HG03095 (cell line): ENCODE measurements around the gene PRDM15.

ENCODE experiments used
- ATAC-seq: cut with Tn5 transposase; IDR thresholded peaks from one replicate; pipeline ENCODE4 v1.9.1; 2021; ENCODE audit warnings: moderate library complexity; ENCODE audit not compliant: unreplicated experiment

Gene PRDM15

DNA sequence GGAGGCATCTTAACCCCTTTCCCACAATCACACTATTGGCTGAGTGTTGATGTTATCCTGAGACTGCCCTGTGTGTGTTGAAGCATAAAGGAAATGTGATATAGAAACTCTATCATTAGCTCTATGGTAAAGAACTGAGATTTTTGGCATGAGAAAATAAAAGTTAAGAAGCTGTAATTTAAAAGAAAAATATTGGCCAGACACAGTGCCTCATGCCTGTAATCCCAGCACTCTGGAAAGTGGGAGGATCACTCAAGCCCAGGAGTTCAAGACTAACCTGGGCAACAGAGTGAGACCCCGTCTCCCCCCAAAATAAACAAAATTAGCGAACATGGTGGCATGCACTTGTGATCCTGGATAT, 98.1 kb downstream of the PRDM15 start:
- ATAC-seq = no peak

DNA sequence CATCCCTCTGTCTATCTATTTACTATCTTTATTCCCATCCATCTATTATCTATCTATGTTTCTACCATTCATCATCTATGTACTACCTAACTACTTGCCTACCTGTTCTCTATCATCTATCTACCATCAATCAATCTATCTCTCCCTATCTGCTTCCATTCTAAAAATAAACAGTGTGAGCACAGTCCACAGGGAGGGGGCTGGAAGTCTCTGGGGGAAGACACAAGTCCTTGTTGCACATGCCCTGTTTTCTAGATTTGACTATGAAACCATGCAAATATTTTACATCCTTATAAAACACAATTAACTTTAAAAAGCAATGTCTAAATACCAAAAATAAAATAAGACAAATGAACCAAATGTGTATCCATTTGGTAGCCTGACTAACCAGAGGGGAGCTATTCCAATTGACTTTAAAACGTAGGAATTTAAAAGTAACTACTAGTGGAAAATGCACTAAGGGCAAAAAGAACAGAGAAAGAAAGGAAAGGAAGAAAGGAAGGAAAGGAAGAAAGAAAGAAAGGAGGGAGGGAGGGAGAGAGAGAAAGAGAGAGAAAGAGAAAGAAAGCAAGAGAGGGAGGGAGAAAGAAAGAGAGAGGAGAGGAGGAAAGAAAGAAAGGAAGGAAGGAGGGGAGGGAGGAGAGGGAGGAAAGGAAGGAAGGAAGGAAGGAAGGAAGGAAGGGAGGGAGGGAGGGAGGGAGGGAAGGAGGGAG, 98.7 kb downstream of the PRDM15 start:
- ATAC-seq = no peak

DNA sequence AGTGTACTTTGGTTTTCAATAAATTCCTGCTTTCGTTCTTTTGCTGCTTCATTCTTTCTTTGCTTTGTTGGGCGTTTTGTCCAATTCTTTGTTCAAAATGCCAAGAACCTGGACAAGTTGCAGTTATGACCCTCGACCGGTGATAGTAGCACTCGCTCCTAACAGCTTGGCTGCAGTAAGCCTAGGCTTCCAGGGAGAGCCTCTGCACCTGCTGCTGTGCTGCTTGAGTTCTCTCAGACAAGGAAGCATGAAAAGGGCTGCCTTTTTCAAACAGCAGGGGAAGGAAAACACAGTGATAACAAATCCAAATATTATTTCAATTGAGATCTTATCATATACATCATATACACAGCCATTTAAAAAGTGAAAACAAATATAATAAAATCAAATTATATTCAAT, 99.5 kb downstream of the PRDM15 start:
- ATAC-seq = no peak

DNA sequence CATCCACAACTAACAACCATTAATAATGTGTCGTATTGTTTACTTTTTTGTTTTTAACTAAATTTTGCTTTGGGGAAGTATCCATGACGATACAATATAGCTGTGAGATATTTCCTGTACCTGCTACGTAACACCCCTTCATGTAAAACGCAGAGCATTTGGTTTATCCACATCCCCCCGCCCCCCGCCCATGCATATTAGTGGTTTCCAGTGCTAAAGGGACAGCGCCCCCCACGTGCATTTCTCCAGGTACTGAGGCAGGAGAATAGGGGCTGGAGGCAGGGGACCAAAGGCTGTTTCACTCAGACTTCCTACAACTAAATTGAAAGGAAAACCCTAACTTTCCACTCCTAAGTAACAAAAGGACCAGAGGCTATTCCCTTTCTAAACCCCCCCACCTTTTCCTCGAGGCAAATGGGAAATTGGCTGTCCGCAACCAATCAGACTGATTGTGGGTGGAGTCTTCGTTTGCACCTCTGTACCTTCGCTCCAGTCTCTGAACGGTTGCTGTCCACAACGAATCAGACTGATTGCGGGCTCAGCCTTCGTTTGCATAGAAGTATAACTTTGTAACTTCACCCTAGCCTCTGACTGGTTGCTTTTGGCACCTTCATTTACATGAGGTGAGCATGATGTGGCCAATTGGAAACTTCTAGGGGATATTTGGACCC, 100.1 kb downstream of the PRDM15 start:
- no peak for ATAC-seq

DNA sequence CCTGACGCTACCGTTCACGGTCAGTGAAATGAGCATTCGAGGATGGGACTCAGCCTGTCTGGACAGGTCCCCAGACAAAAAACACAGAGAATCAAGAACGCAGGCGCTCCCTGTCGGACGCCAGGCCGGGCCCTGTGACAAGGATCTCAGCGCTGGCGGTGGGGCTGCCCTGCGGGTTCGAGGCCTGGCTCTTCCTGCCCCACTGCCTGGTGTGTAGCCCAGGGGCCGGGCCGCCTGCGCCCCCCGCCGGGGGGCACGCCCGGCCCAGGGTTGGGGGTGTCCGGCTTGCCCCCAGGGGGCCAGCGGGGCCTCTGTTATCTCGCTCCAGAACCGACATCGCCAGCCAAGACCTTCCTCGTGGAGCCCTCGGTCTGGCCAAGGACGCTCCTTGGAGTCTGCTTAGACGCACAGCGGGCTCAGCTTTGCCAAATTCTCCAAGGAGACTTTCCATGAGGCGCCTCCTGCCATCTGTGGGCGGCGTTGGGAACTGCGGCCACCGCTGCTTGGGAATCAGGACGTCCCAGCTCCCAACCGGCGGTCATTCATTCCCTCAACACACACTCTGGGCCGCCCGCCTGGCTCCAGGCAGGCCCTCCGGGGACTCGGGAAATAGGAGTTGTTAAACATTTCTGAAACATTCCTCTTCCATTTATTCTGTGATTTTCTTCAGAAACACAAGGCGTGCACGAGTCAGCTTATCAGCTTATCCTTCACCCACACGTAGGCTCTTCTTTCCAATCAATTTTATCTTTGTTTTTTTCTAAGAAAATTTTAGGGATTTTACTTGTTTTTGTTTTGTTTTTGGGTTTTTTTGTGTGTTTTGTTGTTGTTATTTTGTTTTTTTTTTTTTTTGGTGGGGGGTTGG, 101.0 kb downstream of the PRDM15 start:
- ATAC-seq = no peak

DNA sequence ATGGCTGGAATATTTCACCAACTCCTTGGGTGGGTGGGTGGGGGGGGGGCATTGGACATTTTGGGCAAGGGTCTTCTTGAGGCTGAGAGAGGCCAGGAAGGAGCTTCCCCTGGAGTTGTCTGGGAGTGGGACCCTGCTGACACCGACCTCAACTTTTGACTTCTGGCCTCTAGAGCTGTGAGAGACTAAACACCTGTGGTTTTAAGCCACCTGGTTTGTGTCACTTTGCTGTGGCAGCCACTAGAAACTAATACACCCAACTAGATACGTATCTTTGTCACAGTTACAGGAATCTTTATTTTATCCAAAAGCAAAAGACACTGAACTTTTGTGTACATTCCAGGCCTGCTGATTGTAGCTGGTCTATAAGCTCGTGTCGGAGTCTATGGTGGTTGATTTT, 102.4 kb downstream of the PRDM15 start:
- no peak for ATAC-seq

DNA sequence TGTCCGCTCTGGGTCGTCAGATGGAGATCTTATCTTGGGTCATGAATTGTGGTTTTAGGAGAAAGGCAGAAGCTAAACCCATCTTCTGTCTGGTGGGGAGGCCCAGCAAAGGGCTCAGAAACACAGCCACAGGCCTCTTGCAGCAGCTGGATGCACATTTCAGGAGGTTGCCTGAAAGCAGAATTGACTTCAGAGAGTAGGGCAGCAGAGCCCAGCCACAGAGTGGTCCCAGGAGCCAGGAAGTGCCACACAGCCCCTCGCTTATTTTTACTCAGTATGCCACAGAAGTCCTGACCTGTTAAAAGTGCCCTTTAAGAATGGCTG, 104.0 kb downstream of the PRDM15 start:
- ATAC-seq = no peak

DNA sequence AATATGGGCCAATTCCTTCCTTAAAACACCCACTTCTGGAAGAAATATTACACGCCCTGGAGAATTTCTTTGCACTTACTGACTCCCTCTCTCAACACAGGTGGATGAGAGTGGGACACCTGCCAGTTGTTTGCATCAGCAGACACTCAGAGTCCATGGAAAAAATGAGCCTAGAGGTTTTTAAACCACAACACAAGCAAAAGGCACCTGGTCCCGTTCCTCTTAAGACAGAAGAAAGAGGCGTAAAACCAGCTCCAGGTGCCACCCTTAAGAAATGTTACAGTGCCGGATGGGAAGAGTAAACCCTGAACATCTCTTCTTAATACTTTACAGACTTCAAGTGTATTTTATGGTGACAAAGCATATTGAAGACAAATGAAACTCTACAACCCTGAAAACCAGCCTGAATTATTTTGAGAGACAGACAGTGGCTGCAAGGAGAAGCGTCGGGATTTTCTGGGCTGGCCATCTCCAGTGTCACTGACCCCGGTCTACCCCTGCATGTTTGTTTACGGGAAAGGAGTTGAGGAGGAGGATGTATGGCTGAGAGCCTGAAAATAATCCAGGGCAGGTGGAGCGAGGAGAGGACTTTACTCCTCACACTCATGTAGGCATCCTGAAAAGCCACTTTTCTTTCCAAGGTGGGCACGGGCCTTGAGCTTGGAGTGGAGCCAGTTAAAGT, 104.5 kb downstream of the PRDM15 start:
- no peak for ATAC-seq

DNA sequence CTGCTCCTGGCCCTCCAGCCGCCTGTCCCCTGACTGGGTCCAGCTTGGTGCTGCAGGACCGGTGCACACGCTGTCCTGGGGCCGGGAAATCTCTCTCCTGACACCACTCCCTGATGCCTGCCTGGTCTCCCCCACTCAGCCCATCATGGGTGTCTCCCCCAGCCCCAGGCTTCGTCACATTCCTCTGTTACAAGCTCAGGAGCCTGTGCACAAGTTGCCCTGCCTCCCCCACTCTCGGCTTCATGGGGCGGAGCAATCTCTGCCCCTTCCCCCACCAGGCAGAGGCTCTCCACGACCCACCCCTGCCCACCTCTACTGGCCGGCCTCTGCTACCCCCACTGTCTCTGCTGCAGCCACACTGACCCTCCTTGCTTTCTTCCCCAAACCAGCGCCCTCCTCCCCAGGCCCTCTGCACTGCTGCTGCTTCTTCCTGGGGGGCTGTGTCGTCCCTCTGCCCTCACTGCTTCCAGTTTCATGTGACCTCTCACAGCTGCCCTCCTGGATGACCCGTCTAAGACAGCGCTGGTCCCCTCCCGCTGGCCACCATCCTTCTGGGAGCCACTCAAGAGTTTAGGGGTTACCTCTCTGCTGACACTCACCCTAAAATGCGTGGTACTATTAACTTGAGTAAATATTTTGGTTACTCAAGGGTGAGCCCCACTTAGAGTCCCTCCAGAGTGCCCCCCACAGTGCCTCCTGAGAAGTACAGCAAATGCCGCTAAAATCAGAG, 106.6 kb downstream of the PRDM15 start:
- no peak for ATAC-seq

DNA sequence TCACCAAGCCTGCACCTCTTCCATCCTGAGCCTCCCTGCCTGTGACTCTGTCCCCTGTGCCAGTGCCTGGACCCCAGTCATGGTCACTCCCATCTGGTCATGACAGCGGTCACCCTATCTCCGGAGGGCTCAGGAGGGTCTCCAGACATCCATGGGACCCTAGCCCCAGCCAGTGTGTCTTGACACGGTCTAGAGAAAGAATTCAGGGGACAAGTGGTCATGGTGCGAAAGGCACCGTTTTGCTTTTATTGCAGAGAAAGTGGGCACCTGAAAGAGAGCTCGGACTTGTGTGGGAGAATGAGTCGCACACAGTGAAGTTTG, 107.6 kb downstream of the PRDM15 start:
- ATAC-seq = no peak

DNA sequence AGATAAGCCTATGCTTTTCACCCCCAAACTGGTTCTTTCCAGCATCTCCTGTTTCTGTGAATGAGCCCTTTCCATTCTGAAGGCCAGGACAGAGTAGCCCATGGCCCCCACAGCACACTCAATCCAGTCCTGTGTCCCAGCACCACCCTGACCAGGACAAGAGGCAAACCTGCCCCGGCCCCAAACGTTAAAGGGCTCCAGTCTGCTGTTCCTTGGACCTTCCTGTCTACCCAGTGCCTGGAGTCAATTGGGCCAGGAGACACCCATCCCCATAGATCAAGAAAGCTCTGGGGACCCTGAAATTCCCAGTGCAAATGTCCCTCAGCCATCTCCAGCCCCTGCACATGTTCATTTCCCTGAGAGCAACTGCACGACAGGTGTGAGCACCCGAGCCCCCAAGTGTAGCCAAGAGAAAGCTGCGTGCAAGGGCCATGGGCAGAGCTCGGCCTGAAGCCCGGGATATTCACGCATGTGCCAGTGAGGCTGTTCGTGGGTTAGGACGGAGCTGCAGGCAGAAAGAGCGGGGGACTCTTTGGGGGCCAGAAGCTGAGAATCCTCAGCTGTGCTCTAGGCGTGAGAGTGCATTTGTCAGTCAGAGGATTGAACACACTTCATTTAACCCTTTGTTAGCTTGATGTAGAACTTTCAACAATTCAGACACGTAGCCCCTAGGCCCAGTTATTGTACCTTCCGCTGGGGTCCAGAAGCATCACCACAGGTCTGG, 108.1 kb downstream of the PRDM15 start:
- ATAC-seq = no peak

DNA sequence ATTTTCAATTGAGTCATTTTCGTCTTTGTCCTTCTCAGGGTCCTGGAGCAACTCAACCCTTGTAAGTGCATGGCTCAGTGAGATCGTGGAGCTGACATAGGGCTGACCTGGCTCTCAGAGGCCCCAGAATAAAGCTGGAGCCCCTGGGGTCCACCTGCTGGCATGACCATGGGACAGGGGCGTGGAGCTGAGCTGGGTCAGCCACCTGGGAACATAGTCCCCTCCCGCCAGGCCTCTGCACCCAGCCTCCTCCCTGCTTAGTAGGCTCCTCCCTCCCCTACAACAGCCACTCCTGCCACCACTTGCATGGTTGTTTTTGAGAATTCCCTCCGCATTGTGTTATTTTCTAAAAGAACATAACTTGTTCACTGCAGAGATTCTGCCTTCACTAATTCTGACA, 109.2 kb downstream of the PRDM15 start:
- no peak for ATAC-seq

DNA sequence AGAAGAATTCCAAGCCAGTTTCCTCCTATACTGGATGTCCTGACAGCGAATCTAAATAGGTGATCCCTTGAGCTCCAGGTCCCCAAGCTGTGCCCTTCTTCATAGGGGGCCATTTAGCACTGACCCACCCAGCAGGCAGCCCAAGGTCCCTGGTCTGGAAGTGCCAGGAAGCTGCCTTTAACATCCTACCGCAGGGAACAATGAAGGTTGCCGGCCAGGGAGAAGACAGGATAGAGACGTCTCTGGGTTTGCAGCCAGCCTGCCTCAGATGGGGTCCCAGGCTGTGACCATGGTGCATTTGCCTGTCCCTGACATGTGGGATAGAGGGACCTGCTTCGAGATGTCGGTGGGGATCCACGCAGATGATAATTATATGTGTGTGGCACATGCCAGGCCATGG, 109.6 kb downstream of the PRDM15 start:
- no peak for ATAC-seq

DNA sequence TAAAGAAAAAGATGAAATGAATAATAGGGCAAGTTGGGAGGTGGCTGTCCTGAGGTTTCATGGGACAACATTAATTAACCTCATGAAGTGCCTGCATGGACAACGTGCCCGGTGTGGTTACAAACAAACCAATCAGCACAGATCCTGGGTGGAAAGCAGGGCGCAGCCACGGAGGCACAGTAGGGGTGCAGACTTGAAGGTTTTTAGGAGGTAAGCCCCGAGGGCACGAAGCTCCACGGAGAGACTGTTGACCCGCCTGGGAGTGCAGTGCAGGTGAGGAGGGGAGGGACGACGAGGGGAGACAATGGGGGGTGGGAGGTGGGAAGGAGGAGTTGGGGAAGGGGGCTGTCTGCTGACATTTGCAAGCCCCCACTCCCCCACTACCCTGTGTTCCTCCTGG, 110.0 kb downstream of the PRDM15 start:
- no peak for ATAC-seq

DNA sequence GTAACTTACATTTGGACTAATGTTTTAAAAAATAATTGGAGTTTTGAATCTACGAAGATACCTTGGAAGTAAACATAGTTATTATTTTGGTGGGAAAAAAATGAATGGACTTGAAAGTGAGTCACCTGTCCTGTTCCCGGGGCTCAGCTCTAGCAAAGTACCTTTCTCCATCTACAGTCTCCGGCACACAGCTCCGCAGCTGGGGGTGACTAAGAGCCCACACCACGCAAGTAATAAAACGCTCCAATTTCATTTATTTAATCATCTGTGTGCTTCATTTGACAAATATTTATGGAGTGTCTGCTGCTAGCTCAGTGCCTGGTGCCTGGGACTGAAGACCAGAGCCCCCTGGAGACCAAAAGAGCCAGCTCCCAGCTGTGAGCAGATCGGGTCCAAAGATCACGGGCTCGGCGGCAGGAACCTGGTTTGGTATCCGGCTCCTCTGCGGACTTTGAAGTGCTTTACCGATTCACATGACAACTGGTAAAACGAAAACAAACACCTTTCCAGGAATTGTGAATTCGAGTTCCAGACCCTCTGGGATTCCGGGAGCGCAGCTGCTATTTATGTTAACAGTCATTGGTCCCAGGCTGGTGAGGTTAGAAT, 110.6 kb downstream of the PRDM15 start:
- ATAC-seq = no peak

DNA sequence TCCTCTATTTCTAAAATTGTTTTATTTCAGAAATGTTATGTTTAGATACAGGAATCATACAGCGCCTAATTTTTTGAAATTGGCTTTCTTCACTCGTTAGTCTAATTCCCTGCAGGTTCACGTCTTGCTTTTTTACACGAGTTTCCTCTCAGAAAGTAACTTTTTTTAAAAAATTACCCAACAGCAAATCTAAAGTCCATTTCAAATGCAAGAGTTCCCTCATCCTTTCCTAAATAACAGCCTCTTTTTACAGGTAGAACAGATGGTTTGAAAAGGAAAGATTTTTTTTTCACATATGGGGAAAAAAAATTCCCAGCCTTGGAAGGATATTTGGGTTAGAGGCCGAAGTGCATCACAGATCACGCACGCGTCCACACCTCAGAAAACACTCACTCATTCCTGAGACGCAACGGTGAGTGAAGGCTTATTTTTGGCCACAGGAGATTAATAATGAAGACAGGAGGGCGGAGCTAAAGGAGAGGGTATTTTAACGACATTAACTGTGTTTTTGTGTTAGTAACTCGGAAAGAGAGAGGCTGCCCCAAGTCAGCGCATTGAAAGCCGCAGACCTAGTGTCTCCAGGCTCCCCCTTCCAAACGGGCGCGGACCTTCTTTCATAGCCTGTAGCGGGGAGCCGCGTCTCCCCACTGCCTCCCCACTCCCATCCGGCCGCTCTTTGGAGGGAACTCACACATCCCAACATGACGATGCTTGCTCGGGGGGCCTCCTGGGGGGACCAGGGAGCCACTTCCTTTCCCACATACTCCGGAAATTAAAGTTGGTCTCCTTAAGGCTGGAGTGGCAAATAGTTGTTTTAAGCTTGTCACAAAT, 111.3 kb downstream of the PRDM15 start:
- ATAC-seq = no peak

DNA sequence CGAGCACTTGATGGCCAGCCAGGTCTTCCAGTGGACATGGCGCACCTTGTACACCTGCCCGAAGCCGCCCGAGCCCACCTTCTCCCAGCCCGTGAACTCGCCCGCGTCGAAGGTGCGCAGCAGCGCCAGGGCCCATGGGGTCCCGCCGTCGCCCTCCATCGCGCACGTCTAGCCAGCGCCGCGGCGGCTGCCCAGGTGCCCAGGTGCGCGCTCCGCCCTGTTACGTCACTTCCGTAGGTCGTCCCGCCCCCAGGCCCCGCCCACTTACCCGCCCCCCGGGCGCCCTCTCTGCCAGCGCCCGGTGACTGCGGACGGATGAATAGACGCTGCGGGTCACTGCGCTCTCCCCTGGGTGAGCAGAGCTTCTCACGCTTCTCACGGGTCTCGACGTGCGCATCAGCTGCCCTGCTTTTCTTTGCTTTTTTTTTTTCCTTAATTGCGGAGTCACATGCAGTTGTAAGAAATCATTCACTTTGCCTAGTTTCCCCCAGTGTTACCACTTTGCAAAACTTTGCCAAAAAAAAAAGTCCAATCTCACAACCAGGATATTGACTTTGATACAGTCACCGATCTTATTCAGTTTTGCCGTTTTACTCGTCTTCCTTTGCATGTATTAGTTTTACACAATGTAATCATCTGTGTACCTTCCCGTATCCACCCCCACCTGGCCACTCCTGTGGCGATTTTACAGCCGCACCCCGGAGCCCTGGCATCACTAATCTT, 112.1 kb downstream of the PRDM15 start, which contains the start of gene RIPK4:
Gene RIPK4 (minus strand): TSS at position 170 of the 723 bp plus-strand sequence. CDS start 11 bp downstream, at position 159.
- no peak for ATAC-seq
